SKM-1 (cell line): Measurements from ENCODE around the gene SYTL4.

ENCODE experiments used
- DNase-seq: peaks from one replicate; lab custom pipeline; 2025; ENCODE audit not compliant: unreplicated experiment; lab: John Stamatoyannopoulos, UW

The SYTL4 gene

DNA sequence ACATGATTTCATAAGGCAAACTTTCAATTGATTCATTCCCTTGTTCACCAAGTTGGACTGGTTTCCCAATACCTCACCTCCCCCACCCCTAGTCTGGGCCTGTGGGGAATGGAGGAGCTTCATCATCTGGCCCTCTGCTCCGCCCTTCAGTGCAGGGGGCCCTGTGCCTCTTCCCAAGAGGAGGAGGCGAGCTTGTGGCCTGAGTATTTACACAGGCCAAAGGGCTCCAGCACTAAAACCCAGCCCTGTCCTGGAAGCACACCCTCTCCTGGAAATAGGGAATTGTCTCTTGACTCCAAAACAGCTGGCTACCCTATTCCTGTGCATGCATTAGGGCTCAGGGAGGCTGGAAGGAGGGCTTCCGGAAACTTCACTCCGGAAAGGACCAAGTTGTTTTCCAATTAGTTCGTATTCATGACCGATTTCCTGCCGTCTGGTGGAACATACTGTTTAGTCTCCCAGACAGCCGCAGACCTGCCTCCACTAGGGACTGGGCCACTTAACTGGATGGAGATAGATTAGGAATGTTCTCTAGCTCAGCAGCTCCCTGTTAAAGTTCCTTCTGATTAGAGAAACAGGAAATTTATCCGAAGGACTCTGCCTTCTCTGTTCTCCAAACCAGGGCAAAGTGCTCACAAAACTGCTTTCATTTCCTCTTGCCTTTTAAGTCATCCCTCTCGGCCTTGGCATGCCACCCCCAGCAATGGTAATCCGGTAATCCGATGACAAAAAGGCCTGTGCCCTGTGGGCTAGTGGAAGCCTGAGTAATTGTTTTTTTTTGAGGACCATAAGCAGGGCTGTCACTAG, 82.2 kb downstream of the SYTL4 start:
- no peak for DNase-seq

GRCh38 chrX:100648458-100649417, 83.2 kb downstream of the SYTL4 start:
- no peak for DNase-seq

GRCh38 chrX:100647739-100648138, 84.2 kb downstream of the SYTL4 start:
- no peak for DNase-seq

DNA sequence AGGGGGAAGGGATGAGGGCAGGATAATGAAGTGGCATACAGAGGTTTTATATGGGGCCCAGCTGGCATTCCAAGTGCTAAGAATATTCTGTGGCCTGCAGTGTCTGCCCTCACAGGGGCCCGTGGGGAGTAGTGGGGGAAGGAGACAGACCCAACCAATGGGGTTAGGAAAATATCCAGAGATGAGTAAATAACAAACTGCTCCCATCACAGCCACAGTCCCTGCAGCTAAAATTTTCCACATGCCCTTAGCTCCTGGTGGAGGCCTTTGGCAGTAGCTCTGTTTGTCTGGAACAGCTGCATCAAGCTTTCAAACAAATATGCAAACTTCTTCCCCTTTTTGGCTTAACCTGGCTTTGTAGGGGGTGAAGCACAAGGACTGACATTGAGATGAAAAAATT, 84.8 kb downstream of the SYTL4 start:
- no peak for DNase-seq

DNA sequence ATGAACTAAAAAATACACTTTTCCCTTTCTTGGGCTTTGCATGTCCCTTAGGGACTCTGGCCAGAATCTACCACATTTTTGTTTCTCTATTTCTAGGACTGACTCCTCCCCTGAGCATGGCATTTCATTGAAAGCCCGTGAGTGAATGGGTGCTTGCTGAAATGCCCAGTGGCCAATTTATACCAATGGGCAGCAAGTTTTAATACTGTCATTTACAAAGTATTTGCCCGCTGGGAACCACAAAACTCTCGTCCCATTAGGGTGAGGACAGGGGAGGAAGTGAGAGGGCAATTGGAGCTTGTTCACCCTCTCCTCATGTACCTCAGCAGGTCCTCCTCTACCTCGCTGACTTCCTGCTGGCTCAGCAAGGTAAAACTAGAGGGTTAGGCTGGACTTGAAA, 86.8 kb downstream of the SYTL4 start:
- DNase-seq, result no peak

DNA sequence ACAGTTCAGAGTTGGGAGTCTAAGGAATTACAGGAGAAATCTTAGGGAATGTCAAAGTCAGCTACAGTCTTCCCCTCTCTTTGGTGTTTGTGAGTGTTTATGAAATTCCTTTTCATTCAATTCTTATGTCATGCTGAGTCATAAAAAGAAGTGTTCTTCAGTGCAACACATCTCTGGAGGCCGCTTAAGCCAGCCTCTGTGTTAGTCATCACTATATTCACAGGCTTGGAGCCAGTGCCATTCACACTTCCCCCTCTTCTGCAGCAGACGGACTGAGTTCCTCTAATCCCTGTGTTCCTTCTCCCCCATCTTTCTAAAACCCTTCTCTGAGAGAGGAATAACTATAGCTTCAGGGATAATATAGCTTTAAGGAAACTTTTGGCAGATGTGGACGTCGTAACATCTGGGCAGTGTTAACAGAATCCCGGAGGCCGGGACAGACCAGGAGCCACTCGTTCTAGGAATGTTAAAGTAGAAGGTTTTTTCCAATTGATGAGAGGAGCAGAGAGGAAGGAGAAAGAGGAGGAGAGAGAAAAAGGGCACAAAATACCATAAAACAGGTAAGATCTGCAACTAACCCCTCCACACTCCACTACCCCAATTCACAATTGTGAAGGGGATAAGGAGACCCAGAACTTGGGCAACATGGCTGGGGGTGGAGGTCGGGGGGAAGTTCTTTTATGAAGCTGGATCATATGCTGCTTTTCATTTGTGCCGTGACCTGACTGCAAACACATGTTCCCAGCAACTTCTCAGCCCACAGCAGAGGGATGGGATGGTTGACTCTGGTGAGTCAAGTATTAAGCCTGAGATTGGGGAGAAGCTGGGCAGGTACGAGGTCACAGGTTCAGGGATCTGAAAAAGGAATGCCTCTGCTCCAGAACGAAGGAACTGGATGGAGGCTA, 87.7 kb downstream of the SYTL4 start, which contains the start of gene SRPX2:
Gene SRPX2, plus strand, starts transcription at position 244 of the 905 bp plus-strand sequence. CDS start 2,124 bp downstream, outside the sequence.
- DNase-seq, result peak; percentile 16

DNA sequence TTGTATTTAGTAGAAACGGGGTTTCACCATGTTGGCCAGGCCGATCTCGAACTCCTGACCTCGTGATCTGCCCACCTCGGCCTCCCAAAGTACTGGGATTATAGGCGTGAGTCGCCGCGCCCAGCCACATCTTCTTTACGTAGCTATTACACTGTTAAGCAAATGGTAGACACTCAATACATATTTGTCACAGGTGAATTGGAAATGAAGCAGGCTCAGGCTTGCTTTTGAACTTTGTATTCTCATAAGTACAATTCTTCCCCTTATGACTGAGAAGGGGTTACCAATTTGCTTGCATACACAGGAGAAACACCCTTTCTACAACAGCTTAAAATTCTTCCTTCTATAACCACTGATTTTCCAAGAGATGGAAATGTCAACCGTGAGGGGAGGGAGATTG, 88.7 kb downstream of the SYTL4 start:
- DNase-seq, result no peak

DNA sequence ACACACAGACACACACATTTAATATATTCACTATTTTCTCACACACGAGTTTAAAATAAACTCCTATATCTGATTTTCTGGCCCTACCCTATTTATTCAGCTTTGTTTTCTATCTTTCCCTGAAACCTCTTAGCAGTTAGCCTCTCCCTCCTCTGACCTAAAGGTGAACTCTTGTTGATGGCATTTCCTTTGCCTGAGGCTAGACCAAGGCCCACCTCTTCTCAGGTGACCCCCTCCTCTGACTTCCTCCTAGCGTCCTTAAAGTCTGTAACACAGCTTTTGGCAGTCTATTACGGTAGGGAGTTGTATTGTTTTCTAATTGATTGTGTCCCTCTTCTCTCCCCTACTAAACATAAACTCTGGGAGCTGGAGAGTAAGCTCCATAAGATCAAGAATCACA, 89.6 kb downstream of the SYTL4 start:
- no peak for DNase-seq

- no peak for DNase-seq
These were observed 95.5 kb downstream of the SYTL4 start, which contains the start of gene TSPAN6 for GRCh38 chrX:100636321-100636991. TSS of gene TSPAN6 (minus strand) at chrX:100636806. CDS start at chrX:100636694, 112 bp downstream.

GRCh38 chrX:100635989-100636320, 96.0 kb downstream of the SYTL4 start:
- no peak for DNase-seq

GRCh38 chrX:100635040-100635439, 96.9 kb downstream of the SYTL4 start:
- DNase-seq, result no peak

DNA sequence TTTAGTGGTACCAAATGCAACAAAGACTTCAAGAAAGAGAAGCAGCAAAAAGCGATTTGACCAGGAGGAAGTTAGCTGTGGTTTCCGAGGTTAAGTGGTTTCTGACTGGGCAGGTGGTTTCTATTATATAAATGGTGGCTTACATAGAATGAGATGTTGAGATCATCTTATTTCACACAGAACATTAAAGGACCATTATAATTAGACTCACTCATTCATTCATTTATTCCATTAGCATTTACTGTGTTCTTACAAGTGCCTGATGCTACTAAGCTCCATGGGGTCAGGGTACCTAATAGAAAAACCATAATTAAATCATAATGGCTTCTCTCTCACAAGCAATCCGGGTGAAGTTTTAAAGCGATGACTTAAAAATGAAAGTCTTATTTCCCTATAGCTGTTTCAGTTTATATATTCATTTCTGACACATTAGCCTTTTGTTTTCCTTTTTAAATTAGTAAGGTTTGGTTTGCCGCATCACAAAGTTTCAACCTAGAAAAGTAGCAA, 105.9 kb downstream of the SYTL4 start:
- no peak for DNase-seq
